Esophagus squamous epithelium (tissue), 4 donors: Measurements from ENCODE around the gene NOL3.

Experiments used
- POLR2A ChIP-seq, 4 donors: fragments of 450-650 bp; IDR thresholded peaks; one replicate each; pipeline ENCODE4 v1.6.1; 2017; ENCODE audit warnings: antibody characterized with exemption in 4 of 4, mild to moderate bottlenecking in 4 of 4, moderate library complexity in 3 of 4
- TF ChIP-seq, protein P1 (sequence below), 6 experiments: fragments of 450-650 bp in 4 of 6; fragments of 200-600 bp in 2 of 6; sonication (generic) in 2 of 6; IDR thresholded peaks; one replicate each; pipeline ENCODE4 v1.5.1; 2016 to 2019; ENCODE audit warnings: antibody characterized with exemption in 6 of 6, mild to moderate bottlenecking in 4 of 6, moderate library complexity in 4 of 6

GRCh38 chr16:67187175-67187890, 17.0 kb downstream of the NOL3 start:
- TF ChIP-seq, protein P1, sequence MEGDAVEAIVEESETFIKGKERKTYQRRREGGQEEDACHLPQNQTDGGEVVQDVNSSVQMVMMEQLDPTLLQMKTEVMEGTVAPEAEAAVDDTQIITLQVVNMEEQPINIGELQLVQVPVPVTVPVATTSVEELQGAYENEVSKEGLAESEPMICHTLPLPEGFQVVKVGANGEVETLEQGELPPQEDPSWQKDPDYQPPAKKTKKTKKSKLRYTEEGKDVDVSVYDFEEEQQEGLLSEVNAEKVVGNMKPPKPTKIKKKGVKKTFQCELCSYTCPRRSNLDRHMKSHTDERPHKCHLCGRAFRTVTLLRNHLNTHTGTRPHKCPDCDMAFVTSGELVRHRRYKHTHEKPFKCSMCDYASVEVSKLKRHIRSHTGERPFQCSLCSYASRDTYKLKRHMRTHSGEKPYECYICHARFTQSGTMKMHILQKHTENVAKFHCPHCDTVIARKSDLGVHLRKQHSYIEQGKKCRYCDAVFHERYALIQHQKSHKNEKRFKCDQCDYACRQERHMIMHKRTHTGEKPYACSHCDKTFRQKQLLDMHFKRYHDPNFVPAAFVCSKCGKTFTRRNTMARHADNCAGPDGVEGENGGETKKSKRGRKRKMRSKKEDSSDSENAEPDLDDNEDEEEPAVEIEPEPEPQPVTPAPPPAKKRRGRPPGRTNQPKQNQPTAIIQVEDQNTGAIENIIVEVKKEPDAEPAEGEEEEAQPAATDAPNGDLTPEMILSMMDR (IDR thresholded peaks at IDR 0.05), result no peak
- no peak for TF ChIP-seq POLR2A (IDR thresholded peaks at IDR 0.05)
